ENCODE data around the gene SLC12A8. TPM values are rescaled to one million over a fixed set of nuclear protein-coding genes. Genes with fewer than 3 reads are reported as not detected.

Gene SLC12A8
- total RNA-seq, 1 donor from 2014 or later = not detected

DNA sequence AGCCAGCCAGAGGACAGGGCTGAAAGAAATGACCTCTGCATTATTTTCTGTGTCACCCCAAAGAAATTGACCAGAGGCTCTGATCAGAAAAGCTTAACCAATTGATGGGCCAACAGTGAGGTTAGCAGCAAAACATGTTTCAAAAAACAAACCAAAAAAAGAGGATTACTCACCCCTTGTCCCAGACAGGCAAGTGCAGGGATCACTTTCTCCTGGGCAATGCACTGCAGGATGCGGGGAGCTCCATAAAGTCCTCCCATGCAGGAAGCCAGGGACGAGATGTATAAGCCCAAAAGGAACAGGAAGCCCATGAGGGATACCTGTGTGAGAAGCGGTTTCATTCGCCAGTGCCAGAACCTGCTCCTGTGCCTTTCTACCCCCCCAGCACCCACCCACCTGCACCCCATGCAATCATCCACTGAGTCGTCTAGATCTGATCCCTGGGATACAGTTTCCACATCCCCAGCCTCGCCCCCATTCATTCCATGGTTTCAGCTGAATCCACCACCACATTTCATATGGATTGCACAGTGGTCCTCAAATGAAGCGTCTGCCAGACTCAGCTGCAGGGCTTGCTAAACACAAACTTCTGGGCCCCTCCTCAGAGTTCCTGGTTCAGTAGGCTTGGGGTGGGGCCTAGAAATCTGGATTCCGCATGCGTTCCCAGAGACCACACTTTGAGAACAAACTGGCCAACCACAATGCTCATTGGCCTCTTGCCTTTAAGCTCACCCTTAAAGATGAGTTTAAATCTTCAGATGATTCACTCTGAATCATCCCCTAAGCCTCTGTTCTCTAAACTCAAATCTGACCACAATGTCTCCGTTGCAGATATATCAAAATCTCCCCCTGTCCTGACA is 102.3 kb downstream of the SLC12A8 start:
- H3K36me3 ChIP-seq = no peaks in the 10 kb centered on the region
- H3K27ac ChIP-seq (replicated peaks) = no peak overlapping the region
- TF ChIP-seq, protein P1, sequence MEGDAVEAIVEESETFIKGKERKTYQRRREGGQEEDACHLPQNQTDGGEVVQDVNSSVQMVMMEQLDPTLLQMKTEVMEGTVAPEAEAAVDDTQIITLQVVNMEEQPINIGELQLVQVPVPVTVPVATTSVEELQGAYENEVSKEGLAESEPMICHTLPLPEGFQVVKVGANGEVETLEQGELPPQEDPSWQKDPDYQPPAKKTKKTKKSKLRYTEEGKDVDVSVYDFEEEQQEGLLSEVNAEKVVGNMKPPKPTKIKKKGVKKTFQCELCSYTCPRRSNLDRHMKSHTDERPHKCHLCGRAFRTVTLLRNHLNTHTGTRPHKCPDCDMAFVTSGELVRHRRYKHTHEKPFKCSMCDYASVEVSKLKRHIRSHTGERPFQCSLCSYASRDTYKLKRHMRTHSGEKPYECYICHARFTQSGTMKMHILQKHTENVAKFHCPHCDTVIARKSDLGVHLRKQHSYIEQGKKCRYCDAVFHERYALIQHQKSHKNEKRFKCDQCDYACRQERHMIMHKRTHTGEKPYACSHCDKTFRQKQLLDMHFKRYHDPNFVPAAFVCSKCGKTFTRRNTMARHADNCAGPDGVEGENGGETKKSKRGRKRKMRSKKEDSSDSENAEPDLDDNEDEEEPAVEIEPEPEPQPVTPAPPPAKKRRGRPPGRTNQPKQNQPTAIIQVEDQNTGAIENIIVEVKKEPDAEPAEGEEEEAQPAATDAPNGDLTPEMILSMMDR (IDR thresholded peaks at IDR 0.05; ENCODE audit: borderline replicate concordance) = no peak
- peaks cover 2% of the 10 kb centered on the region for H3K9me3 ChIP-seq (replicated peaks)
- intact Hi-C loops (cut with micrococcal nuclease) = no loop called here
- H3K4me3 ChIP-seq = no peak overlapping the region
- H3K27me3 ChIP-seq (ENCODE audit: low read depth) = no peaks in the 10 kb centered on the region
- DNase-seq = no peak
- peaks cover 4% of the 10 kb centered on the region for H3K4me1 ChIP-seq

DNA sequence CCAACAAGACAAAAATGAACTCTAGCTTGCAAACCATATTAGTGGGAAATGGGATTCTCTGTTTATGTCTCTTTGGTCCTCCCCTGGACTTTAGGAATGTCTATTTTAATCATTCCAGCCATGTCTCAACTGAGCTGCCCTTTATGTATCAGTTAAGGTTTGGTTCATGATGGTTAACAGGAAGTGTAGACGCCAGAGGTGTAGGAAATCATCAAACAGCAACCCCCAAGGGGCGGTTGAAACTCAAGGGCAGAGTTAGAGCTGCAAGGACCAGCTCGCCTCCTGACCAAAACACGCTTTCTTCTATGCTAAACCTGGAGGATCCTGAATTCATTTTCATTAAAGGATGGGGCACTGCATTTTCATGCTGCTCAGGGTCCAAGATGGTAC is 103.0 kb downstream of the SLC12A8 start:
- TF ChIP-seq, protein P1 (IDR thresholded peaks at IDR 0.05; ENCODE audit: borderline replicate concordance) = no peak
- Histone ChIP-seq H3K36me3 (no peaks in the 10 kb centered on the region), H3K27me3 (ENCODE audit: low read depth) (no peaks in the 10 kb centered on the region), H3K4me1 (no peaks in the 10 kb centered on the region), H3K4me3 (no peak overlapping the region), H3K9me3 (replicated peaks) (peaks cover 3% of the 10 kb centered on the region), H3K27ac (replicated peaks) (no peak overlapping the region)
- no peak for DNase-seq
- intact Hi-C loops (cut with micrococcal nuclease) = no loop called here

DNA sequence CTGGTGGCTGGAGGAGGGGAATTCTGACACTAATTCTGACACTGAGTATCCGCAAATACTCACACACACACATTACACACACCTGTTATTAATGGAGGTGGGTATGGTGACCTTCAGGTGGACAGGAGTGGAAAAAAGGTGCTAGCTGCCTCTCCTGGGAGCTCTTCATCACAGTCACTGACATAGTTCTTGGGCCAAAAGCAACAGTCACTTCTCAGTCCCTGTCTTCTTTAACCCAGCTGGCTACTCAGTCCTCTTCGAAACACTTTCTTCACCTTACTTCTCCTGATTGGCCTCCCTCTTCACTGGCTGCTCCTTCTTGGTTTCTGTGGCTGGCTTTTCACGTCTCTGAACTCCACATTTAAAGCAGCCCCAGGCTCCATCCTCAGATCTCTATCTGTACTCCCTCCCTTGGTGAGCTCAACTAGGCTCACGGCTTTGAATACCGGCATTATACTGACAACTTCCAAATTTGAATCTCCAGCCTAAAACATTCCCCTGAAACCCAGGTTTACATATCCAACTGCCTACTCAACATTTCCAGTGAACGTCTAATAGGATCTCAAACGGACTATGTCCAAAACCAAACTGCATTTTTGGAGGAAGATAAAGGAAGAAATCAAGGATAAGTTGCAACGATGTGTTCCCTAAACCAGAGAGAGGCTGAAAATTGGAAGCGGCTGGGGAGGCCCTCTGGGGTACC is 103.6 kb downstream of the SLC12A8 start:
- TF ChIP-seq, protein P1 (IDR thresholded peaks at IDR 0.05; ENCODE audit: borderline replicate concordance) = no peak
- Histone ChIP-seq H3K4me1 (no peaks in the 10 kb centered on the region), H3K27me3 (ENCODE audit: low read depth) (no peaks in the 10 kb centered on the region), H3K4me3 (no peak overlapping the region), H3K27ac (replicated peaks) (no peak overlapping the region), H3K36me3 (no peaks in the 10 kb centered on the region), H3K9me3 (replicated peaks) (peaks cover 3% of the 10 kb centered on the region)
- intact Hi-C loops (cut with micrococcal nuclease) = no loop called here
- DNase-seq = no peak

DNA sequence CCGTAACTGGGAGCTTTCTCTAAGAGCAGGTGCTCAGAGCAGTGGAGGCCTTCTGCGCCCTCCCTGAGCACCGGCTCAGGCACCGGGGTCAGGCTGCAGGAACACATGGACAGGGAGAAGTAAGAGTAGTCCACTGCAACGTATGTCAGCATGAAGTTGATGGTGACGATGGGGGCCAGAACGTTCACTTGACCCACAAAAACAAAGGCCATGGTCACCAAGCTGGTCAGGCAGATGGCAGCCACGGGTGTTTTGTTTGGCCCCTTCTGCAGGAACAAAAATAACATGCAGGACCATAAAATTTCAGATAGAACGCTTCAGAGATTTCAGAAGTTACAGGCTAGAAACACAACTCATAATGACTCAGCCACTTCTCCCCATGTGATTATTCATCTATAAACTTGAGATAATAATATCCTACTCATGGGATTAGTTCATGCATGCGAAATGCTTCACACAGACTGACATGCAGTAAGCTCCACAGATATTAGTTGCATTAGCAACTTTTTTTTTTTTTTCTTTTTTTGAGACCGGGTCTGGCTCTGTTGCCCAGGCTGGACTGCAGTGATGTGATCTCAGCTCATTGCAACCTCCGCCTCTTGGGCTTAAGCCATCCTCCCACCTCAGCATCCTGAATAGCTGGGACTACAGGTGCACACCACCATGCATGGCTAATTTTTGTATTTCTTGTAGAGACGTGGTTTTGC is 104.5 kb downstream of the SLC12A8 start:
- no peak overlapping the region for H3K4me3 ChIP-seq
- no peak for DNase-seq
- H3K27ac ChIP-seq (replicated peaks) = no peak overlapping the region
- H3K36me3 ChIP-seq = no peaks in the 10 kb centered on the region
- TF ChIP-seq, protein P1 (IDR thresholded peaks at IDR 0.05; ENCODE audit: borderline replicate concordance) = no peak
- H3K9me3 ChIP-seq (replicated peaks) = peaks cover 3% of the 10 kb centered on the region
- intact Hi-C loops (cut with micrococcal nuclease) = no loop called here
- H3K4me1 ChIP-seq = no peaks in the 10 kb centered on the region
- no peaks in the 10 kb centered on the region for H3K27me3 ChIP-seq (ENCODE audit: low read depth)

DNA sequence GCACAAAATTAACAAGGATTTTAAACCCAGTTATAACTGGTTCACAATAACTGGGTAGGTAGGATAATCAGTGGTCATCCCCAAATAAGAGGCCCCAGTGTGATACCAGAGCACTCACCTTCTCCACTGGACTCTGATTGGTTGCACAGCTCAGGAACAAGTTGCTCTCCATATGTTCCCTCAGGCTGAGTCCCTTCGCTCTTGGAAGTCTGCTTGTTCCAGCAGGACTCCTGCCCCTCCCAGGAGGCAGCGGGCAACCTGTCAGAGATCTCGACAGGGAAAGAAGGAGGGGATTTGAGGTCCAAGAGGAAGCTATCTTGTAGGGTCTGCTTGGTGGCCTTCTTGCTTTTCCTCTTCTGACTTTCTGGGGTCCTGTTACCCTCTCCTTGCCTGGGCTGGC is 105.2 kb downstream of the SLC12A8 start:
- Histone ChIP-seq H3K9me3 (replicated peaks) (peaks cover 3% of the 10 kb centered on the region), H3K27me3 (ENCODE audit: low read depth) (no peaks in the 10 kb centered on the region), H3K27ac (replicated peaks) (no peak overlapping the region), H3K4me1 (no peaks in the 10 kb centered on the region), H3K4me3 (no peak overlapping the region), H3K36me3 (no peaks in the 10 kb centered on the region)
- TF ChIP-seq, protein P1 (IDR thresholded peaks at IDR 0.05; ENCODE audit: borderline replicate concordance) = no peak
- no peak for DNase-seq
- intact Hi-C loops (cut with micrococcal nuclease) = no loop called here
